Fibroblast of gingiva (primary cell): ENCODE measurements around the gene COL11A2.

Experiments used
- DNase-seq: peaks from one replicate; pipeline ENCODE4 v3.0.0-alpha.2; 2011; ENCODE audit warnings: low read depth

Gene COL11A2

DNA sequence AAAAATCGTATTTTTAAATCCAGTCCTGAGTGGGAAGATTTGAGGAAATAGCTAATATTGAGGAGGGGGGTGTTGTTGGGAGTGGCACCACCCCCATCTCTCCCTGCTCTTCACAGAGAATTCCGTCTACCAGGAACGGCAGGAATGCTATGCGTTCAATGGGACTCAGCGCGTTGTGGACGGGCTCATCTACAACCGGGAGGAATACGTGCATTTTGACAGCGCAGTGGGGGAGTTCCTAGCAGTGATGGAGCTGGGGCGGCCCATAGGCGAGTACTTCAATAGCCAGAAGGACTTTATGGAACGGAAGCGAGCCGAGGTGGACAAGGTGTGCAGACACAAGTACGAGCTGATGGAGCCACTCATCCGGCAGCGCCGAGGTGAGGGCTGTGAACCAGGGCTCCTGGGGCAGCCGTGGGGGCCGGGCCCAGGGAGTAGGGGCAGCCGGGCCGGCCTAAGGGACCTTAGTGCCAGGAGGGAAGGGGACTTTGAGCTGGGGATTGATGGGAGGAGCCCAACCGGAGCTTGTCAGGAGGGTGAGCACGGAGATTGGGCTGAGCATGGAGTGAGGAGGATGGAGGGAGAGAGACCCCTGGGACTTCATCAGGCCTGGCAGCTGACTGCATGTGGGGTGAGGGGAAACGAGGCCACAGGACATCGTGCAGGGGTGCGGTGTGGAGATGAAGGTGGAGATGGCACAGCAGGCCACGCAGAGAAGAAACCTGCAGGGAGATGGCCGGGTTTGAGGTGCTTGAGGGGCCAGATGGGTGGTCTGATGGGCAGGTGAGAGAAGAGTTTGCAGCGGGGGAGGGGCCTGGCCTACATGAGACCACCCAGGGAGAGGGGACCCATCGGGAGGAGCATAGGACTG lies 75.2 kb downstream of the COL11A2 start:
- no peak for DNase-seq

DNA sequence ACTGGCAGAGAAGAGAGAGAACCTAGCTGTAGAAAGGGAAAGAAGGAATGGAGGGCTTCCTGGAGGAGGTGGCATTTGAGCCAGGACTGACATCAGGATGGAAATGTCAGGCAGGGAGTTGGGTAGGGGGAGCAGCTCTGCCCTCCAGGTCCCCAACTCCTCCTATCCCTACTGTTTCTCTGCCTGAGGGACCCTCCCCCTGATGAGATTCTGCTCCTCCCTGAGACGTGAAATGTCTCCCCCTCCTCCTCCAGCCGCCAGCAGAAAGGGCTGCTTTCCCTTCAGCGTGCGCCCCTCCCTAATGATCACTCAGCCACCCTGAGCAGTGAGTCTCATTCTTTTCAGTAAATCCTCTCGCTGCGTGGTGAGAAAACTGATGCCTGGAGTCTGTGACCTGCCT lies 75.8 kb downstream of the COL11A2 start:
- DNase-seq = no peak

- no peak for DNase-seq
Measured at GRCh38 chr6:33114406-33114805, 77.9 kb downstream of the COL11A2 start.

GRCh38 chr6:33113755-33114154 lies 78.5 kb downstream of the COL11A2 start:
- DNase-seq = no peak
